SU-DHL-6 (cell line): ENCODE results near the gene OSBP2.

Experiments used
- EZH2phosphoT487 ChIP-seq: fragments of 200-600 bp; sonication (generic), shearing (Covaris generic); conservative IDR thresholded peaks from 2 replicates; pipeline ENCODE4 v1.6.1; 2018; ENCODE audit warnings: mild to moderate bottlenecking, antibody characterized with exemption, low read length, moderate library complexity, mixed read lengths
- TF ChIP-seq, protein P1 (sequence below): fragments of 200-600 bp; sonication (generic); IDR thresholded peaks from one replicate; pipeline ENCODE4 v1.5.1; 2017; ENCODE audit warnings: antibody characterized with exemption, mild to moderate bottlenecking, low read length, moderate library complexity; ENCODE audit not compliant: insufficient read depth, poor library complexity, severe bottlenecking

DNA sequence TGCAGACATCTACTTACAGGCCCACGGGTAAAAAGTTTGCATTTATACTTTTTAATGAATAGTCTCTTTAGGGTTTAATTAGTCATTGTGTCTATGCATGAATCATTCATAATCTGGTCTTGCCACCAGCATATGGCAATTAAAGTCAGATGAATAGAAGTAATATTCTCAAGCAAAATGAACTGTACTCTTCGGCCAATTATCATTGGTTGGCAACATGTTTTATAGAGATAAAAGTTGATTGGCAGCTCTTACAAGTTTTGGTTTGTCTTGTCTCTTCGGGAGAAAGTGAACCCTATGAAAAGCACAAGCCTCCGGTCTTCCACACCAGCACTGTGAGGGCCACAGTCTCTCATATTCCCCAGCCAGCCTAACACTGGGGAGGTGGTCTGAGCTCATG, 97.8 kb downstream of the OSBP2 start:
- TF ChIP-seq, protein P1, sequence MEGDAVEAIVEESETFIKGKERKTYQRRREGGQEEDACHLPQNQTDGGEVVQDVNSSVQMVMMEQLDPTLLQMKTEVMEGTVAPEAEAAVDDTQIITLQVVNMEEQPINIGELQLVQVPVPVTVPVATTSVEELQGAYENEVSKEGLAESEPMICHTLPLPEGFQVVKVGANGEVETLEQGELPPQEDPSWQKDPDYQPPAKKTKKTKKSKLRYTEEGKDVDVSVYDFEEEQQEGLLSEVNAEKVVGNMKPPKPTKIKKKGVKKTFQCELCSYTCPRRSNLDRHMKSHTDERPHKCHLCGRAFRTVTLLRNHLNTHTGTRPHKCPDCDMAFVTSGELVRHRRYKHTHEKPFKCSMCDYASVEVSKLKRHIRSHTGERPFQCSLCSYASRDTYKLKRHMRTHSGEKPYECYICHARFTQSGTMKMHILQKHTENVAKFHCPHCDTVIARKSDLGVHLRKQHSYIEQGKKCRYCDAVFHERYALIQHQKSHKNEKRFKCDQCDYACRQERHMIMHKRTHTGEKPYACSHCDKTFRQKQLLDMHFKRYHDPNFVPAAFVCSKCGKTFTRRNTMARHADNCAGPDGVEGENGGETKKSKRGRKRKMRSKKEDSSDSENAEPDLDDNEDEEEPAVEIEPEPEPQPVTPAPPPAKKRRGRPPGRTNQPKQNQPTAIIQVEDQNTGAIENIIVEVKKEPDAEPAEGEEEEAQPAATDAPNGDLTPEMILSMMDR, result no peak
- TF ChIP-seq EZH2phosphoT487, result no peak
